T-helper 9 cell (primary cell): ENCODE data around the gene INSYN2A.

ENCODE experiments used
- DNase-seq: peaks from one replicate; pipeline ENCODE4 v3.0.0-alpha.2; 2020

Gene INSYN2A

DNA sequence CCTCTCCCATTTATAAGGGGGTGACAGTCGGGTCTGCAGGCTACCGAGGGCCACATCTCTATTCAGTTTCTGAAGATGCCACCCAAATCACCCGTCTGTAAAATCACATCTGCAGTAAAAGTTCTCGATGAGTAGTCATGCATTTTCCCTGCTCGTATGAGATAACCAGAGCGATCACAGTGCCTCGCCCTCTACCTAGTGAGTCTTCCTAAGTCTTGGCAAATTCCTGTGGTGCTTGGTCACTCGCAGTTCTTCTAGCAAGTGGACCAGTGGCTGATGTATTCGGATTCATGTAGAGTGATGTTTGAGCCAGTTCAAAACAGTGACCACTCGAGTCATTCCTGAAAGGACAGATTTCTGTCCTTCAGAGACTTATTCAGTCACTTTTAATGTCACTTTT is 44.9 kb downstream of the INSYN2A start:
- DNase-seq = no peak

DNA sequence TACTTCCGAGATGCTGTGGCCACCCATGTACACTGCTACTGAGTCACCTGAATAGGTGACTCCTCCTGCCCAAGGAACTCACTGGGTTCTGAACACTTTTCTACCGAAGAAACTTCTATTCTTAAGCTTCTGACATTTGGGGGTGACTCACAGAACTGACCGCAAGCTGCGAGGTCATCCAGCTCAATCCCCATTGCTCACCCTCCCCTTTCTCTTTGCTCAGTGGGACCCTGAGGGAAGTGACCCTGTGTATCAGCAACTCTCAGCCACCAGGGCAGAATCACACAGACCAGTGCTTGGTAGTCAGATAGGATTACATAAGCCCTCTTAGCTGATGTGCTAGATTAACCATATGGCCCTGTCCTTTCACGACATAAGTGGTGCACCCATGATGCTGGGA is 46.3 kb downstream of the INSYN2A start:
- no peak for DNase-seq

DNA sequence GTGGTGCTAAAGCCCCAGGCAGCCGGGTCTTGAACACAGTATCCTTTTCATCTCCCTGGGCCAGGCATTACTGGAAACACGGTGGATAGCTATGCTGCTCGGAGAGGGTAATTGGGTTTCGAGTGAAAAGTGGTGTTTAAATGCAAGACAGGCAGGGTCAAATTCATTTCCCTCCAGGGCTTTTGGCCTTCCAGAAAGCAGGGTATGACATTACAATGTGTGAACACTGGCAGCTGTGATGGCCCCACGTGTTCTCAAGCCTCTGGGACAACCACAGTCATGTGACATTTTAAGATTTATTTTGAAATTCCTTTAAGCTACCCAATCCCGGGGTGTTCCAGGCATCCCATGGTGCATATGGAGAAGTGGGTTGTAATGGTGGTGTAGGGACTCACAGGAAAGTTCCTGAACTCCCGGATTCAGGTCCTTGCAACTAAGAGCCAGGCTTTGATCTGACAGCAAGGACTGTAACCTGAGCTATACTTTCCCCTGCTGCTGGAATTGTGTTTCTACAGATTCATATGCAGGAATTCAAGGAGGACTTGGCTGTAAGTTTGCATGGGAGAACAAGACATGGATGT is 46.8 kb downstream of the INSYN2A start:
- no peak for DNase-seq

DNA sequence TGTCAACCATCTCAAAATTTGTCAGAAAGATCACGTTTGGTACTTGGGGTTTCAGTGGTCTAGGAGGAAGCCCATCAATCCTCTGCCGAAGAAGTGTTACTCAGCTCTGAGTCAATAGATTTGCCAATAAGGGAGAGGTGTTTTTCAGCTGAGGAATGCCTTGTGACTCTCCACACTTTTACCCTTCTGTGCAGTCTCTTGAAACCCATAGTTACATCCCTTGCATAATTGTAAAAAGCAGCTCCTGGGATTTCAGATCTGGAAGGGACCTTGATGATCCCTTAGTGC is 47.5 kb downstream of the INSYN2A start:
- no peak for DNase-seq

DNA sequence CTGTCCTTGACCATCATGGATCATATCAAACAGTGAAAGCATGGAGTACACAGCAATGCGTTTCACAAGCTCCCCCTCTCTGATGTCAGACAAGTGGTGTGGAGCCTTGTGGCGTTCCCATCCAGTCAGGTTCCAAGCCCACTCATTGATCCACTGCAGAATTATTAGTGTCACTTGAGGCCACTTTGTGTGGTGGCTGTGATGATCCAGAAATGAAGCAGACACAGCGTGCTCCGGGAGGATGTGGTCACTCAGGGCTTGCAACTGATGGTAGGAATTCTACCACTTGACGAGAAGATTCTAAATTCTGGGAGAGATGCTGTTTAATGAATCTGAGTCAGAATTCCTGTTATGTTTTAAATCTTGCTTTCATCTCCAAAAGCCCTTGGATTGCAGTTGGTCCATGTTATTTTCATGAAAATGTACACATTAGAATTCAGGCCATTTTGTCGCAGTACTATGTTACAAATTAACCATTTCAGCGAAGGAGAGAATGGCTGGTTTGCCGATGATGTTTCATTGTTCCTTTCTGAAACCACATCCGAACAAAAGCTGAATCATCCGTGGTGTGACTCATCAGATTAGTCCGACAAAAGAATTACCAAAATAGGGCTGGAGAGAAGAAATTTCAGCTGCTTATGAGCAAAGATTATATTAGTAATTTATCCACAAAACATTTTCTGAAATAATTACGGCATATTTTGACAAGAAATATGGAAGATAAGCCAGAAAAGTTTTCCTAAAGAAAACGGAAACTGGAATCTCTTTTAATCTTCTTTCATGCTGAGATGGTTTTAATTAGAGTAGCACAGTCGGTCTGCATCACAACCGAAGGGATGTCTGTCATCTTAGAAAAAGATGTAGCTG is 48.1 kb downstream of the INSYN2A start:
- no peak for DNase-seq

DNA sequence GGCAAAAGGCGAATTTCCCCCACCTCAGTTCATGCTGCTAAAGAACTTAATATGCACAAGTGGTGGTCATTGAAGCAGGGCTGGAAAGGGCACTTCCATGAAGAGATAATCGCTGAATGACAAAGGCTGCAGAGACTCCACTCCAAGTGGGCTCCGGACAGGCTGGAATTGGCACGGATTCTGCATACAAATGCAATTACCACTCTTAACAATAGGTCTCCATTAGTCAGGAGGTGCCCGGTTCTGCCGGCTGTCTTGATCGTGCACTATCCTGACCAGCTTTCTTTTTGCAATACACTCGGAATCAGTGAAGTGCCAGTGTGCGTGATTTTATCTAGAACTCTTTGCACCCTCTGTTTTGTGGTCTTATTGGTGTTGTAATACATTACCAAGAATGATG is 49.7 kb downstream of the INSYN2A start:
- no peak for DNase-seq
